ENCODE data around the gene CCDC9B.

The CCDC9B gene

DNA sequence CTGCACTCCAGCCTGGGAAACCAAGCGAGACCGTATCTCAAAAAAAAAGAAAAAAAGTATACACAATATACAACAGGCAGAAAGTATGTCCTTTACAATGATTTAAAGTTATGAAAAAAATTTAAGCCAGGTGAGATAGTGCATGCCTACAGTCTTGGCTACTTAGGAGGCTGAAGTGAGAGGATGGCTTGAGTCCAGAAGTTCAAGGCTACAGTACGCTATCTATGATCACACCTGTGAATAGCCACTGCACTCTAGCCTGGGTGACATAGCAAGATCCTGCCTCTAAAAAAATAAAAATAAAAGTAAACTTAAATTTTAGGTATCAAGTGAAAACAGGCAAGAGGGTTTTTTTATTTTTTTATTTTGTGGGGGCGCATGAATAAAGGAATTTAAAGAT is 38.6 kb upstream of the CCDC9B start:
- Histone ChIP-seq H3K27me3 (ENCODE audit: control insufficient read depth, insufficient read depth, low read length) (no peaks in the 10 kb centered on the region), H3K4me1 (no peaks in the 10 kb centered on the region), H3K4me3 (ENCODE audit: low read depth, low read length) (no peak overlapping the region), H3K4me2 (ENCODE audit: low read length) (no peak overlapping the region), H2AFZ (no peak overlapping the region), H3K27ac (no peak overlapping the region), H3K36me3 (ENCODE audit: control insufficient read depth, insufficient read depth, low read length) (no peaks in the 10 kb centered on the region), H3K9ac (no peak overlapping the region), H3K9me3 (ENCODE audit: control insufficient read depth, low read length) (no peaks in the 10 kb centered on the region), H3K79me2 (no peaks in the 10 kb centered on the region)
- TF ChIP-seq, protein P1, sequence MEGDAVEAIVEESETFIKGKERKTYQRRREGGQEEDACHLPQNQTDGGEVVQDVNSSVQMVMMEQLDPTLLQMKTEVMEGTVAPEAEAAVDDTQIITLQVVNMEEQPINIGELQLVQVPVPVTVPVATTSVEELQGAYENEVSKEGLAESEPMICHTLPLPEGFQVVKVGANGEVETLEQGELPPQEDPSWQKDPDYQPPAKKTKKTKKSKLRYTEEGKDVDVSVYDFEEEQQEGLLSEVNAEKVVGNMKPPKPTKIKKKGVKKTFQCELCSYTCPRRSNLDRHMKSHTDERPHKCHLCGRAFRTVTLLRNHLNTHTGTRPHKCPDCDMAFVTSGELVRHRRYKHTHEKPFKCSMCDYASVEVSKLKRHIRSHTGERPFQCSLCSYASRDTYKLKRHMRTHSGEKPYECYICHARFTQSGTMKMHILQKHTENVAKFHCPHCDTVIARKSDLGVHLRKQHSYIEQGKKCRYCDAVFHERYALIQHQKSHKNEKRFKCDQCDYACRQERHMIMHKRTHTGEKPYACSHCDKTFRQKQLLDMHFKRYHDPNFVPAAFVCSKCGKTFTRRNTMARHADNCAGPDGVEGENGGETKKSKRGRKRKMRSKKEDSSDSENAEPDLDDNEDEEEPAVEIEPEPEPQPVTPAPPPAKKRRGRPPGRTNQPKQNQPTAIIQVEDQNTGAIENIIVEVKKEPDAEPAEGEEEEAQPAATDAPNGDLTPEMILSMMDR (IDR thresholded peaks at IDR 0.05), result no peak

DNA sequence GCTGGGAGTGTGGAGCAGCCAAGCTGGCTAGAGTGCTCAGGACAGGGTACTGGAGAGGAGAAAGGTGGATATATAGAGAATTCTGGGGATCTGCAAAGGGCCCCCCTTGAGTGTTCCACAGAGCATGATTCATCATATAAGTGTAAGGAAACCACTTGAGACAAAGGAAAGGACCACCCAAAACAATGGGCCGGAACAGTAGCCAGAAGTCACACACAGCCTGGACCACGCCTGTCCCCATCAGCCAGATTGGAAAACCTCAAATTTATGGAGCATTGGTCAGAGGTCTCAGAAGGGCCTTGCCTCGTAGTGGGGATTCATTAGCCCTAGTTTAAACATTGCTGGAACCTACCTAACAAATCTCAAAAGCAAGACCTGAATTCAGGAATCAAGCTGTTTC is 36.9 kb upstream of the CCDC9B start:
- Histone ChIP-seq H3K27me3 (ENCODE audit: control insufficient read depth, insufficient read depth, low read length) (no peaks in the 10 kb centered on the region), H3K36me3 (ENCODE audit: control insufficient read depth, insufficient read depth, low read length) (no peaks in the 10 kb centered on the region), H3K4me1 (no peaks in the 10 kb centered on the region), H3K79me2 (no peaks in the 10 kb centered on the region), H3K4me2 (ENCODE audit: low read length) (no peak overlapping the region), H3K9me3 (ENCODE audit: control insufficient read depth, low read length) (no peaks in the 10 kb centered on the region), H3K9ac (no peak overlapping the region), H3K4me3 (ENCODE audit: low read depth, low read length) (no peak overlapping the region), H3K27ac (no peak overlapping the region), H2AFZ (no peak overlapping the region)
- TF ChIP-seq, protein P1 (IDR thresholded peaks at IDR 0.05), result no peak

DNA sequence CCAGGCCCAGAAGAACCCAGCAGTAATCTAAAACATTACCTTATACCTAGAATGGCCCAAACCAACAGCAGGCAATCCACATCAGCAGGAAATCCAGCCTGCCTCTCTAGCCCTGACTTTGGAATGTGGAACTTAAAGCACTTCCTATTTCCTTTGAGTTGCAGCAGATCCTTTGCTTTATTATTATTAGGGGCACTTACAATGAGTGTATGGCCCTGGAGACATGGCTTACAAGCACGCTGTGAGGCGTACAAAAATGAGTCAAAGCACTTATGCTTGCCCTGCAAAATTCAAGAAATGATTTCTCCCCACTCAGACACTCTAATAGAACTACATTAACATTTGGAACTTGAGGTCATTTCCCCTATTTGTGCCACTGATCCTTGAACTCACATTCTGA is 32.2 kb upstream of the CCDC9B start:
- Histone ChIP-seq H3K4me3 (ENCODE audit: low read depth, low read length) (no peak overlapping the region), H3K79me2 (no peaks in the 10 kb centered on the region), H2AFZ (no peak overlapping the region), H3K27me3 (ENCODE audit: control insufficient read depth, insufficient read depth, low read length) (no peaks in the 10 kb centered on the region), H3K4me2 (ENCODE audit: low read length) (no peak overlapping the region), H3K4me1 (no peaks in the 10 kb centered on the region), H3K9ac (no peak overlapping the region), H3K27ac (no peak overlapping the region), H3K9me3 (ENCODE audit: control insufficient read depth, low read length) (no peaks in the 10 kb centered on the region), H3K36me3 (ENCODE audit: control insufficient read depth, insufficient read depth, low read length) (no peaks in the 10 kb centered on the region)
- TF ChIP-seq, protein P1 (IDR thresholded peaks at IDR 0.05), result no peak

DNA sequence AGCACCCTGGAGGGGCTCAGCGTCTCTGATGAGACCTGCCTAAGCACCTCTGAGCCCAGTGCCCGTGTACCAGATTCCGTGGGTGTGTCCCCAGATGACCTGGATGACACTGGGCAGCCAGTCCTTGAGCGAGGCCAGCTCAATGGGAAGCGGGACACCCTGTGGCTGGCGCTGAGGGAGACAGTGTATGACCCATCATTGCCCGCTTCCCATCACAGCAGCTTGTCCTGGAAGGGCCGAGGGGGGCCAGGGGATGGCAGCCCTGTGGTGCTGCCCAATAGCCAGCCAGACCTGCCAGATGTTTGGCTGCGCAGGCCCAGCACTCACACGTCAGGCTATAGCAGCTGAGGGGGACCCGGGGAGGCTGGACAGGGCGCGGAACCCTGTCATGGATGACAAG is 29.2 kb upstream of the CCDC9B start:
- Histone ChIP-seq H3K79me2 (no peaks in the 10 kb centered on the region), H3K4me3 (ENCODE audit: low read depth, low read length) (no peak overlapping the region)

DNA sequence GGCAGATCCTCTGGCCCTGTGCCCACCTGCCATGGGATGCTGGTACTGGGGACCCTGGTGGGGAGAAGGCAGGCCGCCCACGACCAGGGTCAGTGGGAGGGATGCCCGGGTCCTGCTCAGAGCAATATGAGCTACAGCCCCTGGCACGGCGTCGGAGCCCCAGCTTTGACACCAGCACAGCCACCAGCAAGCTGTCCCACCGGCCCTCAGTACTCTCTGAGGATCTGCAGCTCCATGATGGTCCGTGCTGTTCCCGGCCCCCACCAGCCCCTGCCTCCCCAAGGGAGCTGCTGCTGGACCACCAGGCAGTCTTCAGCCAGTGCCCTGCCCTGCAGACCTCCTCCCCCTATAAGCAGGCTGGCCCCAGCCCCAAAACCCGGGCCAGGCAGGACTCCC is 28.7 kb upstream of the CCDC9B start:
- no peak overlapping the region for H3K27ac ChIP-seq
- no peaks in the 10 kb centered on the region for H3K36me3 ChIP-seq (ENCODE audit: control insufficient read depth, insufficient read depth, low read length)
- TF ChIP-seq, protein P1 (IDR thresholded peaks at IDR 0.05), result no peak
- no peak overlapping the region for H3K4me2 ChIP-seq (ENCODE audit: low read length)
- H3K4me1 ChIP-seq, result no peaks in the 10 kb centered on the region
- no peak overlapping the region for H3K4me3 ChIP-seq (ENCODE audit: low read depth, low read length)
- no peak overlapping the region for H2AFZ ChIP-seq
- no peaks in the 10 kb centered on the region for H3K27me3 ChIP-seq (ENCODE audit: control insufficient read depth, insufficient read depth, low read length)
- H3K9me3 ChIP-seq (ENCODE audit: control insufficient read depth, low read length), result no peaks in the 10 kb centered on the region
- H3K9ac ChIP-seq, result no peak overlapping the region
- no peaks in the 10 kb centered on the region for H3K79me2 ChIP-seq

More for the DNA sequence above, 29.2 kb upstream of the CCDC9B start:
- TF ChIP-seq, protein P1 (IDR thresholded peaks at IDR 0.05), result no peak
- Histone ChIP-seq H3K36me3 (ENCODE audit: control insufficient read depth, insufficient read depth, low read length) (no peaks in the 10 kb centered on the region), H3K4me2 (ENCODE audit: low read length) (no peak overlapping the region), H3K9ac (no peak overlapping the region), H2AFZ (no peak overlapping the region), H3K27ac (no peak overlapping the region), H3K27me3 (ENCODE audit: control insufficient read depth, insufficient read depth, low read length) (no peaks in the 10 kb centered on the region), H3K4me1 (no peaks in the 10 kb centered on the region), H3K9me3 (ENCODE audit: control insufficient read depth, low read length) (no peaks in the 10 kb centered on the region)

All from parathyroid adenoma (tissue), 2 donors.